ENCODE measurements around the gene CLMN. TPM values are rescaled to one million over a fixed set of nuclear protein-coding genes. Genes with fewer than 3 reads are reported as not detected.

CLMN gene
- total and polyA plus RNA-seq, 4 donors, result 4.5 to 33.5 (median 11.7) TPM

- Histone ChIP-seq H3K9me3 (ENCODE audit: control insufficient read depth in 4 of 4, insufficient read depth in 3 of 4, low read length in 3 of 4) (no peaks in the 10 kb centered on the region), H3K4me1 (ENCODE audit: control insufficient read depth in 5 of 5, insufficient read depth in 5 of 5, low read length in 5 of 5) (peaks cover 2 to 28% (median 4%) of the 10 kb centered on the region in 5 donors), H3K9ac (ENCODE audit: insufficient read depth in 1 of 2, low read length in 2 of 2) (no peak overlapping the region), H3K4me3 (no peak overlapping the region), H3K36me3 (ENCODE audit: control insufficient read depth in 4 of 4, insufficient read depth in 4 of 4, low read length in 4 of 4) (peaks cover 0 to 2% (median 0%) of the 10 kb centered on the region in 4 donors), H3K27me3 (ENCODE audit: control insufficient read depth in 3 of 3, insufficient read depth in 3 of 3, low read length in 2 of 3) (no peaks in the 10 kb centered on the region), H3K27ac (ENCODE audit: low read depth in 1 of 2, low read length in 1 of 2) (no peak overlapping the region)
- TF ChIP-seq CTCF (IDR thresholded peaks at IDR 0.05; ENCODE audit: control extremely low read depth, extremely low read depth), result no peak
- WGBS, 2 donors, result 76 to 77% methylated on average over 6 of the region's 6 CpGs
- no peak for DNase-seq
- no peak for ATAC-seq (ENCODE audit: insufficient read depth, low FRiP score)
Measured at GRCh38 chr14:95253039-95253630, 66.6 kb downstream of the CLMN start.

DNA sequence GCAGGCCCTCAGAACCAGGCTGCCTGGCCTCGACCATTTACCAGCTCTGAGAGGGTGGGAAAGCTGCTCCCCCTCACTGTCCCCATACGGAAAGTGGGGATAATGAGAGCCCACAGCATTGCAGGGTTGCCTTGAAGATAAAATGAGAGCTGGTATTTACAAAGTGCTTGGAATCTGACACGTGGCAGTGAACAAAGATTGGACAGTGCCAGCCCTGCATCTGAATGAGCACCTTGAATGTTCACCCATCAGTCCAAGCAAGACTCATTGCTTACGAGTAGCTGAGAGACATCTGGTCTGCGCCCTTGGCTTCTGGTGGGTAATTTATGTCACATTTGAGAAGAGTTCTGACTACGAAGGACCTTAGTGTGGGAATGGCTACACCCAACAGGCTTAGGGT, 67.5 kb downstream of the CLMN start:
- no peaks in the 10 kb centered on the region for H3K27me3 ChIP-seq (ENCODE audit: control insufficient read depth in 3 of 3, insufficient read depth in 3 of 3, low read length in 2 of 3)
- H3K36me3 ChIP-seq (ENCODE audit: control insufficient read depth in 4 of 4, insufficient read depth in 4 of 4, low read length in 4 of 4), result no peaks in the 10 kb centered on the region
- 87 to 89% methylated on average over 6 of the region's 6 CpGs for WGBS, 2 donors
- H3K4me1 ChIP-seq (ENCODE audit: control insufficient read depth in 5 of 5, insufficient read depth in 5 of 5, low read length in 5 of 5), result peaks cover 2 to 28% (median 4%) of the 10 kb centered on the region in 5 donors
- H3K27ac ChIP-seq (ENCODE audit: low read depth in 1 of 2, low read length in 1 of 2), result no peak overlapping the region
- ATAC-seq (ENCODE audit: insufficient read depth, low FRiP score) (no peak), DNase-seq (no peak)
- H3K9ac ChIP-seq (ENCODE audit: insufficient read depth in 1 of 2, low read length in 2 of 2), result no peak overlapping the region
- no peak overlapping the region for H3K4me3 ChIP-seq
- TF ChIP-seq CTCF (IDR thresholded peaks at IDR 0.05; ENCODE audit: control extremely low read depth, extremely low read depth), result no peak
- no peaks in the 10 kb centered on the region for H3K9me3 ChIP-seq (ENCODE audit: control insufficient read depth in 4 of 4, insufficient read depth in 3 of 4, low read length in 3 of 4)

DNA sequence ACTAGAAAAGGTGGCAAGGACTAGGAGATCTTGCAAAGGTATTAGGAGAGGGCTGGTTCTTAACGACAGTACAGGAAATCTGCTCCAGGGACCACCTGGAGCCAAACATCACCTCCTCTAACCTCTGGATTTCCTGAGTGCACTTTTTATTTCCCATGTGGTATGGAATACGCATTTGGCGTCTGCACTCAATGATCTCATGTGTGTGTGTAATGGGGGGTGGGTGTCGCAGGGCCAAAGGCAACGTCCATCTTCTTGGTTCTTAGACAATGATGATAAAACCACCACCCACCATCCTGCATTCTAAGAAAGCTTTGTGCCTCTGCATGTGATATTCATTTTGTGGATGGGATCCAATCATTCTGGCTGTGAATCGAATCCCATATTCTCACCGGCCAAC, 68.8 kb downstream of the CLMN start:
- ATAC-seq (ENCODE audit: insufficient read depth, low FRiP score), result no peak
- Histone ChIP-seq H3K27me3 (ENCODE audit: control insufficient read depth in 3 of 3, insufficient read depth in 3 of 3, low read length in 2 of 3) (no peaks in the 10 kb centered on the region), H3K4me3 (no peak overlapping the region), H3K27ac (ENCODE audit: low read depth in 1 of 2, low read length in 1 of 2) (no peak overlapping the region), H3K36me3 (ENCODE audit: control insufficient read depth in 4 of 4, insufficient read depth in 4 of 4, low read length in 4 of 4) (no peaks in the 10 kb centered on the region), H3K9ac (ENCODE audit: insufficient read depth in 1 of 2, low read length in 2 of 2) (no peak overlapping the region), H3K4me1 (ENCODE audit: control insufficient read depth in 5 of 5, insufficient read depth in 5 of 5, low read length in 5 of 5) (peaks cover 0 to 25% (median 4%) of the 10 kb centered on the region in 5 donors), H3K9me3 (ENCODE audit: control insufficient read depth in 4 of 4, insufficient read depth in 3 of 4, low read length in 3 of 4) (no peaks in the 10 kb centered on the region)
- no peak for TF ChIP-seq CTCF (IDR thresholded peaks at IDR 0.05; ENCODE audit: control extremely low read depth, extremely low read depth)
- no peak for DNase-seq
- WGBS, 2 donors, result 77 to 85% methylated on average over 7 of the region's 7 CpGs

Measured in lung (tissue), 12 donors.